Panc1 (cell line): ENCODE results near the gene SORD. TPM values are rescaled to one million over a fixed set of nuclear protein-coding genes. Genes with fewer than 3 reads are reported as not detected.
"Not testable (repeated sequence)": the region's sequence is repeated elsewhere in the genome, so short reads cannot be mapped to it uniquely, and the experiment has no call there.

ENCODE experiments used
- ATAC-seq: fragments of 200-7000 bp; cut with Tn5 transposase; 2 replicates; pipeline ENCODE4 v1.9.1; 2020; ENCODE audit warnings: mild to moderate bottlenecking, moderate library complexity
- BruUV-seq: library from RNA; stranded (reverse); fragments of 400-500 nt; replicated peaks from 2 replicates; lab custom pipeline; 2021; lab: Mats Ljungman, UMichigan
- CTCF ChIA-PET: fragments of 300-600 bp; sonication (Branson Sonifier 250); formaldehyde crosslinking; loops from one replicate; lab custom pipeline; 2022; ENCODE audit warnings: antibody characterized with exemption; lab: Charles Lee
- POLR2A ChIA-PET: fragments of 300-600 bp; sonication (Branson Sonifier 250); formaldehyde crosslinking; loops from one replicate; lab custom pipeline; 2022; ENCODE audit warnings: antibody characterized with exemption; lab: Charles Lee
- DNase-seq: peaks from one replicate; pipeline ENCODE4 v3.0.0-alpha.2; 2010; ENCODE audit warnings: low read depth, low spot score
- H3K27ac ChIP-seq: 2 replicates; pipeline ENCODE4 v1.5.1; 2011; ENCODE audit warnings: mild to moderate bottlenecking, low read length, inconsistent platforms
- H3K27me3 ChIP-seq: fragments of 200-500 bp; sonication (Bioruptor generic); 2 replicates; pipeline ENCODE4 v1.6.0; 2014; ENCODE audit warnings: low read length, inconsistent platforms; ENCODE audit not compliant: control insufficient read depth, insufficient read depth
- H3K36me3 ChIP-seq: fragments of 200-500 bp; sonication (Bioruptor generic); 2 replicates; pipeline ENCODE4 v1.5.1; 2014; ENCODE audit warnings: inconsistent platforms, mild to moderate bottlenecking, low read length, moderate library complexity; ENCODE audit not compliant: control insufficient read depth, insufficient read depth
- H3K4me1 ChIP-seq: 2 replicates; pipeline ENCODE4 v1.5.1; 2011; ENCODE audit warnings: inconsistent platforms, mild to moderate bottlenecking, low read length, moderate library complexity; ENCODE audit not compliant: control insufficient read depth, insufficient read depth
- H3K4me3 ChIP-seq, 2 experiments: 2 replicates each; pipeline ENCODE4 v1.5.1; 2011 to 2012; ENCODE audit warnings: low read depth in 2 of 2, low read length in 2 of 2, mild to moderate bottlenecking in 2 of 2, inconsistent platforms in 1 of 2, moderate library complexity in 1 of 2
- H3K9me3 ChIP-seq: fragments of 200-500 bp; sonication (Bioruptor generic); 2 replicates; pipeline ENCODE4 v1.5.1; 2014; ENCODE audit warnings: low read depth, mild to moderate bottlenecking, inconsistent platforms, low read length, moderate library complexity; ENCODE audit not compliant: control insufficient read depth, insufficient read depth
- CTCF ChIP-seq: fragments of 450-650 bp; IDR thresholded peaks from 2 replicates; pipeline ENCODE4 v1.5.1; 2017; ENCODE audit warnings: mild to moderate bottlenecking
- POLR2AphosphoS5 ChIP-seq: IDR thresholded peaks from 2 replicates; pipeline ENCODE4 v1.6.1; 2012; ENCODE audit warnings: mild to moderate bottlenecking, low read depth, low read length, moderate library complexity
- REST ChIP-seq, 2 experiments: IDR thresholded peaks; 2 replicates each; pipeline ENCODE4 v1.6.1; 2011 to 2012; ENCODE audit warnings: low read depth in 2 of 2, control low read depth in 1 of 2, low read length in 1 of 2, mild to moderate bottlenecking in 1 of 2, moderate library complexity in 1 of 2; ENCODE audit not compliant: insufficient read depth in 1 of 2
- SIN3A ChIP-seq: IDR thresholded peaks from 2 replicates; pipeline ENCODE4 v1.6.1; 2012; ENCODE audit warnings: low read depth, mild to moderate bottlenecking, low read length, moderate library complexity, borderline replicate concordance; ENCODE audit not compliant: insufficient read depth
- TCF7L2 ChIP-seq: IDR thresholded peaks from 2 replicates; pipeline ENCODE4 v1.6.1; 2011; ENCODE audit warnings: mild to moderate bottlenecking, low read depth, low read length, inconsistent platforms
- in situ Hi-C: cut with HindIII; loops from 2 replicates; pipeline ENCODE4 v1.10.0; 2016; ENCODE audit warnings: low sequenced_read_pairs, low pct_unique_long_range_greater_than_20kb
- intact Hi-C: fragments of 100-400 bp; cut with micrococcal nuclease; formaldehyde crosslinking; loops from one replicate; pipeline ENCODE4 v1.10.0; 2022; ENCODE audit not compliant: unreplicated experiment
- total RNA-seq: library from RNA; stranded (reverse); gene quantifications from one replicate; pipeline ENCODE4 v1.2.1, GENCODE V29; 2021; ENCODE audit not compliant: unreplicated experiment

The SORD gene
- total RNA-seq, 1 experiment from 2014 or later, result 34.0 TPM

- peaks cover 3% of the 10 kb centered on the region; the same call in 1 of the 2 replicates for H3K27me3 ChIP-seq
- in situ Hi-C loops (no loop called here), intact Hi-C loops (no loop called here)
- BruUV-seq, result no TSS peak
- ChIA-PET POLR2A (no interaction called here), CTCF (no interaction called here)
- no peaks in the 10 kb centered on the region for H3K36me3 ChIP-seq
- no peaks in the 10 kb centered on the region for H3K9me3 ChIP-seq
- no peaks in the 10 kb centered on the region for H3K4me1 ChIP-seq
- no peak overlapping the region for H3K4me3 ChIP-seq
- DNase-seq, result no peak
- H3K27ac ChIP-seq, result no peak overlapping the region
- no peak for ATAC-seq
- no peak for TF ChIP-seq REST (IDR thresholded peaks at IDR 0.05; ENCODE audit: insufficient read depth in 1 of 2, low read depth in 2 of 2, low read length in 1 of 2)
- no peak for TF ChIP-seq TCF7L2
- TF ChIP-seq CTCF, result no peak
- no peak for TF ChIP-seq POLR2AphosphoS5
- TF ChIP-seq SIN3A, result no peak
Observed at GRCh38 chr15:45101749-45102148, 78.8 kb downstream of the SORD start.

GRCh38 chr15:45102226-45102625, 79.2 kb downstream of the SORD start:
- BruUV-seq, result no TSS peak
- ATAC-seq (no peak), DNase-seq (no peak)
- Histone ChIP-seq H3K27ac (no peak overlapping the region), H3K4me3 (no peak overlapping the region), H3K4me1 (no peaks in the 10 kb centered on the region), H3K36me3 (no peaks in the 10 kb centered on the region), H3K27me3 (peaks cover 3% of the 10 kb centered on the region; the same call in 1 of the 2 replicates), H3K9me3 (no peaks in the 10 kb centered on the region)
- ChIA-PET POLR2A (no interaction called here), CTCF (no interaction called here)
- in situ Hi-C loops (no loop called here), intact Hi-C loops (no loop called here)
- no peak for TF ChIP-seq REST (IDR thresholded peaks at IDR 0.05; ENCODE audit: insufficient read depth in 1 of 2, low read depth in 2 of 2, low read length in 1 of 2)
- TF ChIP-seq CTCF, result no peak
- no peak for TF ChIP-seq POLR2AphosphoS5
- no peak for TF ChIP-seq TCF7L2
- no peak for TF ChIP-seq SIN3A

GRCh38 chr15:45104170-45104569, 81.2 kb downstream of the SORD start:
- BruUV-seq, intact Hi-C loops, ATAC-seq, H3K36me3 ChIP-seq, in situ Hi-C loops, H3K27me3 ChIP-seq, POLR2A ChIA-PET, H3K4me3 ChIP-seq, CTCF ChIA-PET, H3K27ac ChIP-seq, DNase-seq, H3K9me3 ChIP-seq, H3K4me1 ChIP-seq: not testable (repeated sequence)
